PC-9 (cell line): Measurements from ENCODE around the gene CENPV.

Experiments
- EZH2 ChIP-seq: fragments of 200-600 bp; sonication (generic); IDR thresholded peaks from 2 replicates; pipeline ENCODE4 v1.8.0; 2017; ENCODE audit warnings: antibody characterized with exemption, low read depth
- TF ChIP-seq, protein P1 (sequence below): fragments of 200-600 bp; sonication (generic); conservative IDR thresholded peaks from 2 replicates; pipeline ENCODE4 v1.6.1; 2017; ENCODE audit warnings: mixed run types, antibody characterized with exemption, mild to moderate bottlenecking, moderate library complexity

DNA sequence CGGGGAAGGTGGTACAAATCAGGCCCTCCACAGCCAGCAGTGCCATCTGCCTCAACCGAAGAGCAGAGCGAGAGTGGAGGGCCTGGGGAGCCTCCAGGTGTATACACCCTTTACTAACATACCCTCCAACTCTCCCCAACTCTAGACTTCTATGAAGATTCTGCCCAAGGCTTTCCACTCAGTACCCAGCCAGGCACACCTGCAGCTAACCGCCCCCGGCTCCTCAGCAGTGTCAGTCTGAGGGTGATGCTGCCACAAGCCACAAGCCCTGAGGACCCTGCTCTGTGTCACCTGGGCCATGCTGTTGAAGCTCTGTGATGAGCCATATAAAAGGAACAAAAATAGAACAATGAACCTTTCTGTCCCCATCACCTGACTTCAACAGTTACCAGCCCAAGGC, 3.8 kb downstream of the CENPV start:
- TF ChIP-seq EZH2: no peak
- TF ChIP-seq, protein P1, sequence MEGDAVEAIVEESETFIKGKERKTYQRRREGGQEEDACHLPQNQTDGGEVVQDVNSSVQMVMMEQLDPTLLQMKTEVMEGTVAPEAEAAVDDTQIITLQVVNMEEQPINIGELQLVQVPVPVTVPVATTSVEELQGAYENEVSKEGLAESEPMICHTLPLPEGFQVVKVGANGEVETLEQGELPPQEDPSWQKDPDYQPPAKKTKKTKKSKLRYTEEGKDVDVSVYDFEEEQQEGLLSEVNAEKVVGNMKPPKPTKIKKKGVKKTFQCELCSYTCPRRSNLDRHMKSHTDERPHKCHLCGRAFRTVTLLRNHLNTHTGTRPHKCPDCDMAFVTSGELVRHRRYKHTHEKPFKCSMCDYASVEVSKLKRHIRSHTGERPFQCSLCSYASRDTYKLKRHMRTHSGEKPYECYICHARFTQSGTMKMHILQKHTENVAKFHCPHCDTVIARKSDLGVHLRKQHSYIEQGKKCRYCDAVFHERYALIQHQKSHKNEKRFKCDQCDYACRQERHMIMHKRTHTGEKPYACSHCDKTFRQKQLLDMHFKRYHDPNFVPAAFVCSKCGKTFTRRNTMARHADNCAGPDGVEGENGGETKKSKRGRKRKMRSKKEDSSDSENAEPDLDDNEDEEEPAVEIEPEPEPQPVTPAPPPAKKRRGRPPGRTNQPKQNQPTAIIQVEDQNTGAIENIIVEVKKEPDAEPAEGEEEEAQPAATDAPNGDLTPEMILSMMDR: no peak
